HepG2 (cell line): ENCODE data around the gene ARPC3. TPM values are rescaled to one million over a fixed set of nuclear protein-coding genes. Genes with fewer than 3 reads are reported as not detected.

Experiments used
- ARNT ChIP-seq: fragments of 450-650 bp; IDR thresholded peaks from 2 replicates; pipeline ENCODE4 v1.6.1; 2017
- CHD2 ChIP-seq: IDR thresholded peaks from 2 replicates; pipeline ENCODE4 v1.6.1; 2011; ENCODE audit warnings: low read depth, low read length, improper control_type of control experiment
- HIC2 ChIP-seq: sonication (generic); formaldehyde crosslinking; IDR thresholded peaks from 2 replicates; pipeline ENCODE4 v1.9.0; 2022; ENCODE audit warnings: low read depth, missing genetic modification reagents
- KDM3A ChIP-seq: IDR thresholded peaks from 2 replicates; pipeline ENCODE4 v1.6.1; 2018; ENCODE audit warnings: low read depth, missing compliant biosample characterization
- PRDM4 ChIP-seq: sonication (generic); formaldehyde crosslinking; IDR thresholded peaks from 2 replicates; pipeline ENCODE4 v1.9.0; 2021; ENCODE audit warnings: missing genetic modification reagents, borderline replicate concordance
- REST ChIP-seq, 2 experiments: IDR thresholded peaks; 2 replicates each; pipeline ENCODE4 v1.6.1; 2011 to 2012; ENCODE audit warnings: low read length in 2 of 2, borderline replicate concordance in 1 of 2, low read depth in 1 of 2, mild to moderate bottlenecking in 1 of 2, moderate library complexity in 1 of 2
- SRSF4 ChIP-seq: fragments of 200-400 bp; formaldehyde crosslinking; IDR thresholded peaks from one replicate; pipeline ENCODE4 v1.6.1; 2018; ENCODE audit warnings: mild to moderate bottlenecking, low read depth, low read length, moderate library complexity; ENCODE audit not compliant: poor library complexity, severe bottlenecking
- TFDP1 ChIP-seq: IDR thresholded peaks from 2 replicates; pipeline ENCODE4 v1.6.1; 2016; ENCODE audit warnings: missing compliant biosample characterization, missing genetic modification reagents, borderline replicate concordance
- ZNF142 ChIP-seq: sonication (generic); formaldehyde crosslinking; IDR thresholded peaks from 2 replicates; pipeline ENCODE4 v1.4.0; 2020; ENCODE audit warnings: missing genetic modification reagents
- ZNF251 ChIP-seq: sonication (generic); formaldehyde crosslinking; IDR thresholded peaks from 2 replicates; pipeline ENCODE4 v1.9.0; 2021; ENCODE audit warnings: mild to moderate bottlenecking, missing genetic modification reagents
- ZNF510 ChIP-seq: sonication (generic); formaldehyde crosslinking; IDR thresholded peaks from 2 replicates; pipeline ENCODE4 v1.4.0; 2020; ENCODE audit warnings: low read depth, mild to moderate bottlenecking, missing genetic modification reagents
- ZNF777 ChIP-seq: sonication (generic); formaldehyde crosslinking; IDR thresholded peaks from 2 replicates; pipeline ENCODE4 v1.4.0; 2020; ENCODE audit warnings: missing genetic modification reagents
- polyA plus RNA-seq, 8 experiments: library from polyadenylated mRNA; depleted of rRNA in 3 of 8; stranded (reverse) in 7 of 8; unstranded in 1 of 8; fragments of >200 nt; fragmentation: Illumina TruSeq in 4 of 8; extraction: Trizol in 4 of 8; gene quantifications; 2 replicates each; pipeline versions ENCODE4 v1.2.1 to v1.2.3, GENCODE V29; 2011 to 2016; ENCODE audit warnings: low read depth in 4 of 8, missing spikeins in 1 of 8, mixed read lengths in 1 of 8; ENCODE audit not compliant: insufficient read depth in 1 of 8
- total RNA-seq, 5 experiments: library from RNA; depleted of rRNA; stranded (reverse); fragments of >200 nt; fragmentation: Illumina TruSeq; extraction: Trizol; gene quantifications; 2 replicates each; pipeline ENCODE4 v1.2.3, GENCODE V29; 2016; ENCODE audit warnings: low read depth in 1 of 5

Gene ARPC3
- total and polyA plus RNA-seq, 2 of the 13 experiments (the other 11 are each of a cell fraction or from before 2014, with no cell fraction given) = 32.7 to 234 TPM

GRCh38 chr12:110449799-110450497 is at the start of gene ARPC3 (continued):
- TF ChIP-seq ZNF251 (CRISPR knock-in tag) (no peak), HIC2 (CRISPR knock-in tag) (no peak), KDM3A (CRISPR knock-in tag) (peak; percentile 30), SRSF4 (no peak), REST (IDR thresholded peaks at IDR 0.05; ENCODE audit: borderline replicate concordance in 1 of 2, low read depth in 1 of 2, low read length in 2 of 2) (no peak), TFDP1 (CRISPR knock-in tag) (peak; percentile 61; the same call in 1 of the 2 replicates), ZNF777 (no peak), CHD2 (no peak), ZNF142 (no peak), ZNF510 (CRISPR knock-in tag) (no peak), PRDM4 (CRISPR knock-in tag) (no peak), ARNT (no peak)
